Measurements from ENCODE around the gene CORO2A. TPM values are rescaled to one million over a fixed set of nuclear protein-coding genes. Genes with fewer than 3 reads are reported as not detected.

CORO2A gene
- total and polyA plus RNA-seq, 2 of the 8 experiments (the other 6 are each of a cell fraction or from before 2014, with no cell fraction given): 13.7 to 27.9 TPM

GRCh38 chr9:98101416-98101815 is 91.0 kb downstream of the CORO2A start:
- no peak overlapping the region for H2AK5ac ChIP-seq (ENCODE audit: low read depth, low read length)
- H3K14ac ChIP-seq (ENCODE audit: insufficient read length): no peak overlapping the region
- no peak overlapping the region for H4K8ac ChIP-seq (ENCODE audit: extremely low read depth, insufficient read depth, low read length)
- no peak overlapping the region for H4K91ac ChIP-seq (replicated peaks; ENCODE audit: insufficient read length, low read length)
- H3K18ac ChIP-seq (ENCODE audit: extremely low read depth, low read length): no peak overlapping the region
- POLR2A ChIA-PET (ENCODE audit: partially characterized antibody): interaction anchor here (1.1 to 1.3 kb wide), 3 partner anchors 9 to 17 kb away, joined by 3 to 7 read pairs (median 4); partner anchors contain the start of gene TRIM14
- H3K4me3 ChIP-seq (ENCODE audit: extremely low read depth in 1 of 4, insufficient read depth in 2 of 4, low read depth in 3 of 4, low read length in 4 of 4): no peak overlapping the region
- no peaks in the 10 kb centered on the region for H3K27me3 ChIP-seq (replicated peaks in 1 of 4; ENCODE audit: control insufficient read depth in 3 of 4, extremely low read depth in 1 of 4, insufficient read depth in 3 of 4, low read length in 3 of 4)
- WGBS, 2 experiments (ENCODE audit: extremely low coverage in 1 of 2, insufficient coverage in 1 of 2, insufficient read length in 1 of 2, insufficient replicate concordance in 2 of 2, low coverage in 1 of 2, low lambda C conversion rate in 2 of 2, missing lambda C conversion rate in 1 of 2): 93% methylated on average over 7 of the region's 7 CpGs; no CpG with 5 or more reads in 1 of the 2 experiments
- H3K23ac ChIP-seq (ENCODE audit: insufficient read length): no peak overlapping the region
- H3K4ac ChIP-seq (replicated peaks; ENCODE audit: insufficient read length, low read depth, low read length): no peak overlapping the region
- no peak overlapping the region for H2BK15ac ChIP-seq (ENCODE audit: low read length)
- H3K56ac ChIP-seq (replicated peaks; ENCODE audit: insufficient read length, low read depth, low read length): no peak overlapping the region
- H3K9me3 ChIP-seq (ENCODE audit: insufficient read depth in 2 of 2, low read depth in 1 of 2, low read length in 1 of 2): no peaks in the 10 kb centered on the region
- peaks cover 0 to 3% (median 0%) of the 10 kb centered on the region in 4 experiments; a peak in 1 of 8 replicates for H3K36me3 ChIP-seq (ENCODE audit: control insufficient read depth in 2 of 4, insufficient read depth in 4 of 4, low read length in 3 of 4)
- H3K4me2 ChIP-seq (ENCODE audit: insufficient read depth in 1 of 2, low read depth in 2 of 2, low read length in 2 of 2): no peak overlapping the region
- no peak overlapping the region for H2AFZ ChIP-seq (ENCODE audit: low read length)
- no peak overlapping the region for H2BK20ac ChIP-seq (ENCODE audit: low read length)
- no peak overlapping the region for H3K27ac ChIP-seq (ENCODE audit: low read depth, low read length)
- FAIRE-seq (no peak), DNase-seq (ENCODE audit: low read depth in 1 of 2, low spot score in 2 of 2) (no peak)
- H3K9ac ChIP-seq (replicated peaks in 1 of 4; ENCODE audit: extremely low read depth in 1 of 4, low read depth in 3 of 4, low read length in 3 of 4): no peak overlapping the region
- peaks cover 0 to 5% (median 3%) of the 10 kb centered on the region in 4 experiments; a peak in 4 of 7 replicates for H3K4me1 ChIP-seq (replicated peaks in 1 of 4; ENCODE audit: control insufficient read depth in 3 of 4, insufficient read depth in 4 of 4, low read length in 3 of 4)
- H2BK120ac ChIP-seq (replicated peaks; ENCODE audit: low read depth, low read length): no peak overlapping the region
- H2BK12ac ChIP-seq (ENCODE audit: low read depth, low read length): no peak overlapping the region
- H3K23me2 ChIP-seq (ENCODE audit: low read depth, low read length): no peaks in the 10 kb centered on the region
- CTCF ChIA-PET (ENCODE audit: partially characterized antibody): interaction anchor here (0.6 to 1.3 kb wide), 4 partner anchors 11 to 309 kb away, joined by 3 to 4 read pairs (median 3); partner anchors contain the start of gene TRIM14
- H4K20me1 ChIP-seq (replicated peaks in 1 of 2; ENCODE audit: control insufficient read depth in 1 of 2, insufficient read depth in 2 of 2, low read length in 2 of 2): peaks cover 1 to 2% of the 10 kb centered on the region in 2 experiments
- no peaks in the 10 kb centered on the region for H3K79me2 ChIP-seq (ENCODE audit: control insufficient read depth in 1 of 2, insufficient read depth in 2 of 2, low read length in 2 of 2)
- H2BK5ac ChIP-seq (ENCODE audit: low read depth, low read length): no peak overlapping the region
- H3K79me1 ChIP-seq (ENCODE audit: low read depth, low read length): no peaks in the 10 kb centered on the region
- no peak overlapping the region for H4K5ac ChIP-seq (ENCODE audit: insufficient read length, low read depth, low read length)
- TF ChIP-seq ATF2 (IDR thresholded peaks at IDR 0.05; ENCODE audit: low read length) (no peak), USF2 (IDR thresholded peaks at IDR 0.05; ENCODE audit: low read length) (no peak), PHF8 (conservative IDR thresholded peaks at IDR 0.05; ENCODE audit: low read depth, low read length) (no peak), RXRA (IDR thresholded peaks at IDR 0.05; ENCODE audit: insufficient read depth, low read depth, low read length) (no peak), EP300 (IDR thresholded peaks at IDR 0.05; ENCODE audit: borderline replicate concordance in 1 of 2, low read depth in 2 of 2, low read length in 2 of 2) (no peak), ATF3 (IDR thresholded peaks at IDR 0.05; ENCODE audit: insufficient read depth, low read depth, low read length) (no peak)
